Hematopoietic multipotent progenitor cell (in vitro differentiated cells): ENCODE data around the gene ITGA1. TPM values are rescaled to one million over a fixed set of nuclear protein-coding genes. Genes with fewer than 3 reads are reported as not detected.
"Not testable (repeated sequence)": the region's sequence is repeated elsewhere in the genome, so short reads cannot be mapped to it uniquely, and the experiment has no call there.

Experiments
- DNase-seq, 3 donors: peaks; one replicate each; pipeline ENCODE4 v3.0.0-alpha.2; 2011 to 2015; ENCODE audit warnings: low read depth in 2 of 3, low spot score in 2 of 3
- total RNA-seq: library from RNA; depleted of rRNA; stranded (reverse); fragments of >200 nt; gene quantifications from one replicate; pipeline ENCODE4 v1.2.3, GENCODE V29; 2012

Gene ITGA1
- total RNA-seq, 1 donor: under 0.01 TPM

GRCh38 chr5:52824827-52825226, 37.1 kb downstream of the ITGA1 start:
- DNase-seq: no peak

- peak in 2 of 3 donors; percentile 17 to 69 for DNase-seq
Observed at GRCh38 chr5:52825826-52826225, 38.1 kb downstream of the ITGA1 start.

GRCh38 chr5:52827815-52828214, 40.1 kb downstream of the ITGA1 start:
- no peak for DNase-seq

- DNase-seq: no peak
Observed at GRCh38 chr5:52829664-52830063, 41.9 kb downstream of the ITGA1 start.

GRCh38 chr5:52830650-52831049, 42.9 kb downstream of the ITGA1 start:
- DNase-seq: no peak

GRCh38 chr5:52831786-52832511, 44.2 kb downstream of the ITGA1 start:
- no peak for DNase-seq

GRCh38 chr5:52834320-52834719, 46.6 kb downstream of the ITGA1 start:
- DNase-seq: no peak

- DNase-seq: no peak
Observed at GRCh38 chr5:52837068-52837467, 49.4 kb downstream of the ITGA1 start.

GRCh38 chr5:52837591-52838001, 49.9 kb downstream of the ITGA1 start:
- DNase-seq: no peak

- DNase-seq: no peak
Observed at GRCh38 chr5:52838326-52839015, 50.8 kb downstream of the ITGA1 start.

GRCh38 chr5:52839285-52839684, 51.6 kb downstream of the ITGA1 start:
- no peak for DNase-seq

- DNase-seq: no peak
Observed at GRCh38 chr5:52840277-52841050, 52.7 kb downstream of the ITGA1 start.

- DNase-seq: no peak
Observed at GRCh38 chr5:52841114-52841513, 53.4 kb downstream of the ITGA1 start.

- no peak for DNase-seq
Observed at GRCh38 chr5:52842111-52842510, 54.4 kb downstream of the ITGA1 start.

GRCh38 chr5:52844885-52845284, 57.2 kb downstream of the ITGA1 start:
- DNase-seq: no peak

- no peak for DNase-seq
Observed at GRCh38 chr5:52846182-52846842, 58.6 kb downstream of the ITGA1 start.

- not testable (repeated sequence) for DNase-seq
Observed at GRCh38 chr5:52848688-52849087, 61.0 kb downstream of the ITGA1 start.

GRCh38 chr5:52849544-52849943, 61.8 kb downstream of the ITGA1 start:
- DNase-seq: no peak

GRCh38 chr5:52853650-52854049, 65.9 kb downstream of the ITGA1 start:
- no peak for DNase-seq

GRCh38 chr5:52854301-52854700, 66.6 kb downstream of the ITGA1 start:
- DNase-seq: no peak

- no peak for DNase-seq
Observed at GRCh38 chr5:52854949-52855348, 67.2 kb downstream of the ITGA1 start.
